Stromal cell of bone marrow (primary cell): Measurements from ENCODE around the gene FOXS1.
A peak's percentile ranks its signal among the peaks of the same experiment; 100 is the strongest.

Experiments
- DNase-seq: peaks from one replicate; pipeline ENCODE4 v3.0.0-alpha.2; 2012; ENCODE audit warnings: low read depth

FOXS1 gene

GRCh38 chr20:31845300-31845863 lies at the start of gene FOXS1:
TSS of gene FOXS1 (minus strand) at chr20:31845604. CDS start at chr20:31845542, 62 bp downstream.
- DNase-seq: no peak

- no peak for DNase-seq
Observed at GRCh38 chr20:31890646-31891045, 45.2 kb upstream of the FOXS1 start.

- DNase-seq: no peak
Observed at GRCh38 chr20:31883829-31884228, 38.4 kb upstream of the FOXS1 start.

- DNase-seq: no peak
Observed at GRCh38 chr20:31881945-31882344, 36.5 kb upstream of the FOXS1 start.

DNA sequence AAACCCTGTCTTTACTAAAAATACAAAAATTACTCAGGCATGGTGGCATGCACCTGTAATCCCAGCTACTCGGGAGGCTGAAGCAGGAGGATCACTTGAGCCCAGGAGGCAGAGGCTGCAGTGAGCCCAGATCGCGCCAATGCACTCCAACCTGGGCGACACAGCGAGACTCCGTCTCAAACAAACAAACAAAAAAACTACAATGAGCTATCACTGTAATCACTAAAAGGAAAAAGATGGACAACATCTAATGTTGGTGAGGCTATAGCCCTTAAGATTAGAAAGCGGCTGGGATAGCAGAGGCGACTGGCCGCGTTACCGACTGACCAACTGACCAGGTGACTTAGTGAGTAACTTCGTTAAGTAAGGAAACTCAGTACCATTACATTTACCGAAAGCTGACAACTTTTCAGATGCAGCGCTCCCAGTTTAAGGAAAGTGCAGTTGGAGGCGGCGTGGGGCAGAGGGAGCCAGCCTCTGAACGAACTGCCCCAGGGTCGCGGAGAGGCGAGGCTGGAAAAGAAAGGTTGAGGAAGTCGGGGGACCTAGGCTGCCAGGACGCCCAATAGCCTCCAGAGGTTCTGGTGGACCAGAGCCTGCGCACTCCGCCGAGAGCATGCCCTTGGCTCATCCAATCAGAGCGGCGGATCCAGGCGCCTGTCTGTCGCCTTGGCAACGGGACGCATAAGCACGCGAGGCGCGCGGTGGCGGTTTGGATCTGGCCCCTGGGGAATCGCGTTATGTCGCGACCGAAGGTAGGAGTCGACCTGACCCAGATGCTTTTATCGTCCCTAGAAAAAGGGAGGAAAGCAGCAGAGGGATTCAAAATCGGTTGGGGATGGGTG lies 34.0 kb upstream of the FOXS1 start:
- DNase-seq: peak; percentile 91

GRCh38 chr20:31877684-31878083 lies 32.3 kb upstream of the FOXS1 start:
- DNase-seq: no peak

DNA sequence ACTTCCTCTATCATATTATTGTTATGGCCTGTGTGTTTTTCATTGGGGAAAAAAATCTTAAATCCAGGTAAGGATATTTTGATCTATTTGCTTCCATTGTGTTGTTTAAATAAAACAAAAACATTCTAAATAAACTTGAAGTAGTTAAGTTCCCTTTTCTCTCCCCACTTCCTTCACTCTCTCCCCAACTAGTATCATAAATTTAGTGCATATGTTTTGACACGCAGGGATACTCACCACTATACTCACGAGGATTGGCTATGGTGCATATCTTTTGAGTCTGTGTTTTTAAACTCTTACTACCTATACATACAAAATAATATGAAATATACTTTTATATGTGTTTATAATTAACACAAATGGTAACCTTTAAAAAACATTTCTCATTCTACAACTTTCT lies 30.3 kb upstream of the FOXS1 start:
- no peak for DNase-seq

GRCh38 chr20:31872406-31872805 lies 27.0 kb upstream of the FOXS1 start:
- no peak for DNase-seq

DNA sequence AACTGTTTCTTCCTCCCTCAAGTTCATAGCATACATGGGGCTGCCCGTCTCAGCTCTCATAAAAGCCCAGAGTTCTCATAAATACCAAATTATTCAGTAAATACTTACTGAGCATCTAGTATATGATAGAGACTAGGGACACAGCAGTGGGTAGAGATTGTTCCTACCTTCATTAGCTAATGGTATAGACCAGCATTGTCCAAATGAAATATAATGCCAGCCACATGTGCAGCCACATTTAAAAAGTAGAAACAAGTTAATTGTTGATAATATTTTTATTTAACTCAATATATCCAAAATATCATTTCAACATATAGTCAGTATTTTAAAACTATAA lies 26.2 kb upstream of the FOXS1 start:
- DNase-seq: no peak

DNA sequence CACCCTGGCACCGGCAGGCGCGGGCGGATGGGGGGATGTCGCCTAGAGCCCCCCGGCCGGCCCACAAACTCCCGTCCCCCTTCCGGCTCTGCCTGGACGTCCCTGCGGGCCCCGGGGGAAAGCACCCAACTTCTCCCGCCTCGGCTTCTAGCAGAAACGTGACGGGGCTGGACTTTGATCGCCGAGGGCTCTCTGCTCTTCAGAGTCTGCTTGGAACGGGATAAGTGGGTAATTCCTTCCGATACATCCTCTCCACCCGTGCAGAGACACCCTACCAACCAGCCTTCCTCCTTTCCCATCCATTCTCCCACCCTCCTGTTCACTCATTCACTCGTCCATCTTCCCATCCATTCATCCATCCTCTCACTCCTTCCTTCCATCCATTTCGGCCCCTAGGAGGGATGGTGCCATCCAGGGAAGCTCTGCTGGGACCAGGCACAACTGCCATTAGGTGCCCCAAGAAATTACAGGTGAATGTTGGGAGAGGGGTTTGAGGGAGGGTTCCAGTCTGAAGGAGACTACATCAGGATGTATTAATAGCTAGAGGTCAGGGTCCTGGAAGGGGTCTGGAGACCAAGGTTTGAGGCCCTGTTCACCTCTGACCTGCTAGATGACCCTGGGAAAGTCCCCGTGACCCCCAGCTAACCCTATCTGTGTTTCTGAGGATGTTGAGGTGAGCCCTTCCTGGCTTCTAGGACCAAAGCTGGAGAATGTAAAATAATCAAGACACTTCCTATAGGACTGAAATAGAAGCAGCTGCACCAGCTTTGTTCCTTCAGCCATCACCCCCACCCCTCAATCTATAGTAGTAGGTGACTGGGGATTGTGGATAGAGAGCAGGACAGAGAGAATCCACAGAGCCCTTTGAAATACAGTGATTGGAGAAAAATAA lies 25.6 kb upstream of the FOXS1 start:
- DNase-seq: no peak

GRCh38 chr20:31869942-31870725 lies 24.7 kb upstream of the FOXS1 start, which contains the start of the genes DUSP15 and TTLL9:
TSS of gene DUSP15 (minus strand) at chr20:31870527. CDS start at chr20:31870337, 190 bp downstream.
TSS of gene TTLL9 (plus strand) at chr20:31870634. CDS start at chr20:31871127, 493 bp downstream.
- DNase-seq: no peak

- DNase-seq: no peak
Observed at GRCh38 chr20:31869673-31869941, 24.2 kb upstream of the FOXS1 start.

DNA sequence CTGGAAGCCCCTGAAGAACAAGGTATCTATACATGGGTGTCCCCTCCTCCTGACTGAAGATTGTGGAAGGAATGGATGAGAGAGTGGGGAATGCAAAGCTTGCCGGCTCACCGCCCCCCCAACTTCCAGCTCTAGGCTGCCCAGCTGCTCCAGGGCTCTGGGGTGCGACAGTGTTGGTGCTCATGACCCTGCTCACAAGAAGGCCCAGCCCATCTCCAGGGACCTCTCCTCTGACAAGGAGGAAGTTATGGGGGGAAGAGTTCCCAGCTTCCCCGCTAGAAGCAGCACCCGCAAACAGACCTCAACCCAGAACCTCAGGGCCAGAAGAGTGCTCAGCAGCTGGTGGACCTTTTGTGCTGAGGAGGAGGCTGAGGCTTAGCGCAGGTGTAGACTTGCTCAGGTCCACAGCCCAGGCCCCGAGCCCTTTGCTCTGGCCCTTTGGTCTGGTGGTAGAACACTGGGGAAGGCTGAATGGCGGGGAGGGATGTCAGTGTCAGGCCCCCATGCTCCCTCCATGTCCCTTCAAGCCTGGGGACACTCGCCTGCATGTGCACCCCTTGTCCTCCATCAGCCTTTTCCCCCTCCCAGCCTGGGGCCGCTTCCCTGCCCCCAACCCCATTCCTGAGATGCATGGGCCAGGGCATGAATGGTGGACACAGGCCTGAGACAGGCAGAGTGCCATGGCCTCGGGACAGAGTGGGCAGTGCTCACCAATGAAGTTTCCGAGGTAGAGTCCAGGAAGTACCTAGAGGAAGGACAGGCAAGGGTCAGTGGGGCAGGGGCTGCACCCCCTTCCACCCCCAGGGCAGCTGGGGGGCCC lies 23.7 kb upstream of the FOXS1 start:
- no peak for DNase-seq

DNA sequence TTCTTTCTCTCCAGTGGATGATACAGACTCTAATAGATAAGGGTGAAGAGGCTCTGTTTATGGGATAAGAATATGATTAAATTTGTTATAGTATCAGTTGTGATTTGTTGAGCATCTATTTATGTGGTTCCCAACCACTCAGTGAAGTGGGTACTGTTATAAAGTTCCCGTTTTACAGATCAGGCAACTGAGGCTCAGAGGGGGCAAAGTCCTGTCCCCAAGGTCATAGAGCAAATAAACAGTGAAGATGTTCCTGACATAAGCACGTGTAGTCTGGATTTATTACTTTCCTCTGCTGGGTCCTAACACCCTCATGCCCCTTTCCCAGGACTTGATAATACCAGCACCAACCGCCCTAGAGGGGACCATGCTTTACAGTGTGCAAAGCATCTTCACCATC lies 20.8 kb upstream of the FOXS1 start:
- no peak for DNase-seq

GRCh38 chr20:31864521-31865400 lies 19.4 kb upstream of the FOXS1 start:
- no peak for DNase-seq

- DNase-seq: no peak
Observed at GRCh38 chr20:31863296-31864085, 18.1 kb upstream of the FOXS1 start.

DNA sequence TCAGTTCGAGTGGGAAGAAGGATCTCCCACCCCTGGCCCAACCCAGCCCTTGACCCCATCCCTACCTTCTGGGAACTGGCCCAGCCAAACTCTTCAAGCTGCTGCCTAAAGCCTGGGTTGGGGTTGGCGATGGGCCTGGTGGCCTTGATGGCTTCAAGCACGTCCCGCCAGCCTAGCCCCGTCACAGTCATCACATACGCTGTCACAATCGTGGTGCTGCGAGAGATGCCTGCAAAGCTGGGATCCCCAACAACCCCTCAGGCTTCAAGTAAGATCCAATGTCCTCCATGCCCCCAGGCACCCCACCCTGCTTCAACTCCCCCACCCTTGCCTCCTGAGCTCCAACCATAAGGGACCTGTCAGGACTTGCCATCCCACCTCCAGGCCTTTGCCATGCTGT lies 17.1 kb upstream of the FOXS1 start:
- DNase-seq: no peak

- DNase-seq: no peak
Observed at GRCh38 chr20:31862157-31862470, 16.7 kb upstream of the FOXS1 start.

GRCh38 chr20:31861385-31862156 lies 16.2 kb upstream of the FOXS1 start:
- DNase-seq: no peak
